Activated CD4-positive, alpha-beta memory T cell treated with anti-CD3 and anti-CD28 coated beads for 36 hours (primary cell): Measurements from ENCODE around the gene NLRX1. TPM values are rescaled to one million over a fixed set of nuclear protein-coding genes. Genes with fewer than 3 reads are reported as not detected.
"Not testable (repeated sequence)": the region's sequence is repeated elsewhere in the genome, so short reads cannot be mapped to it uniquely, and the experiment has no call there.

ENCODE experiments used
- CTCF ChIA-PET: fragments of 350-600 bp; sonication (Branson Sonifier 250); formaldehyde crosslinking; loops from one replicate; lab custom pipeline; 2021; ENCODE audit warnings: antibody characterized with exemption, inconsistent platforms; lab: Charles Lee
- POLR2A ChIA-PET: fragments of 350-600 bp; sonication (Branson Sonifier 250); formaldehyde crosslinking; loops from one replicate; lab custom pipeline; 2021; ENCODE audit warnings: antibody characterized with exemption; lab: Charles Lee
- DNase-seq: peaks from one replicate; pipeline ENCODE4 v3.0.0-alpha.2; 2020
- H3K27ac Mint-ChIP-seq: one replicate; pipeline ENCODE4 v1.8.0; 2021; ENCODE audit warnings: mixed read lengths
- H3K27me3 Mint-ChIP-seq: one replicate; pipeline ENCODE4 v1.8.0; 2021; ENCODE audit warnings: mixed read lengths
- H3K36me3 Mint-ChIP-seq: one replicate; pipeline ENCODE4 v1.8.0; 2021; ENCODE audit warnings: mixed read lengths
- H3K4me1 Mint-ChIP-seq: one replicate; pipeline ENCODE4 v1.8.0; 2021; ENCODE audit warnings: low read depth, mixed read lengths
- H3K4me3 Mint-ChIP-seq: one replicate; pipeline ENCODE4 v1.8.0; 2021; ENCODE audit warnings: mild to moderate bottlenecking, mixed read lengths
- H3K9me3 Mint-ChIP-seq: one replicate; pipeline ENCODE4 v1.8.0; 2021; ENCODE audit warnings: mixed read lengths
- intact Hi-C: fragments of 100-400 bp; cut with micrococcal nuclease; formaldehyde crosslinking; loops from one replicate; pipeline ENCODE4 v1.15.1; 2023
- total RNA-seq, 2 experiments: library from RNA; stranded (reverse); gene quantifications; one replicate each; pipeline ENCODE4 v1.2.3, GENCODE V29; 2021

Gene NLRX1
- total RNA-seq, 2 experiments from 2014 or later: 18.4 to 18.7 TPM

- Mint-ChIP-seq H3K4me1 (no peaks in the 10 kb centered on the region), H3K36me3 (no peaks in the 10 kb centered on the region), H3K9me3 (no peaks in the 10 kb centered on the region), H3K4me3 (no peak overlapping the region), H3K27ac (no peak overlapping the region), H3K27me3 (no peaks in the 10 kb centered on the region)
- CTCF ChIA-PET: interaction anchor here (0.6 kb wide), 1 partner anchor 13 kb away, joined by 4 read pairs; the partner anchor contains the start of gene NLRX1
- POLR2A ChIA-PET: interaction anchor here (1.5 kb wide), 1 partner anchor 13 kb away, joined by 4 read pairs; no protein-coding TSS in a partner anchor
- intact Hi-C loops: no loop called here
- peak; percentile 27 for DNase-seq
These were observed 12.6 kb upstream of the NLRX1 start for GRCh38 chr11:119155733-119156492.

GRCh38 chr11:119156496-119156895, 12.0 kb upstream of the NLRX1 start:
- Mint-ChIP-seq H3K9me3 (no peaks in the 10 kb centered on the region), H3K4me1 (no peaks in the 10 kb centered on the region), H3K27ac (no peak overlapping the region), H3K4me3 (no peak overlapping the region), H3K36me3 (no peaks in the 10 kb centered on the region), H3K27me3 (no peaks in the 10 kb centered on the region)
- ChIA-PET CTCF (interaction anchor here (4.1 kb wide), 1 partner anchor 13 kb away, joined by 19 read pairs; the partner anchor contains the start of gene NLRX1), POLR2A (interaction anchor here (1.5 kb wide), 1 partner anchor 13 kb away, joined by 4 read pairs; no protein-coding TSS in a partner anchor)
- no peak for DNase-seq
- intact Hi-C loops: no loop called here

GRCh38 chr11:119157063-119157462, 11.5 kb upstream of the NLRX1 start:
- Mint-ChIP-seq H3K4me1 (no peaks in the 10 kb centered on the region), H3K4me3 (no peak overlapping the region), H3K36me3 (no peaks in the 10 kb centered on the region), H3K9me3 (no peaks in the 10 kb centered on the region), H3K27ac (no peak overlapping the region), H3K27me3 (no peaks in the 10 kb centered on the region)
- intact Hi-C loops: no loop called here
- CTCF ChIA-PET: interaction anchor here (4.1 kb wide), 1 partner anchor 13 kb away, joined by 19 read pairs; the partner anchor contains the start of gene NLRX1
- POLR2A ChIA-PET: interaction anchor here (0.6 kb wide), 1 partner anchor 144 kb away, joined by 3 read pairs; no protein-coding TSS in a partner anchor
- DNase-seq: no peak

- no peak overlapping the region for H3K4me3 Mint-ChIP-seq
- no peak for DNase-seq
- H3K36me3 Mint-ChIP-seq: no peaks in the 10 kb centered on the region
- ChIA-PET CTCF (interaction anchor here (4.1 kb wide), 1 partner anchor 11 kb away, joined by 19 read pairs; the partner anchor contains the start of gene NLRX1), POLR2A (no interaction called here)
- no peaks in the 10 kb centered on the region for H3K9me3 Mint-ChIP-seq
- H3K27ac Mint-ChIP-seq: no peak overlapping the region
- H3K4me1 Mint-ChIP-seq: no peaks in the 10 kb centered on the region
- intact Hi-C loops: no loop called here
- H3K27me3 Mint-ChIP-seq: no peaks in the 10 kb centered on the region
These were observed 10.1 kb upstream of the NLRX1 start for GRCh38 chr11:119158467-119158866.

GRCh38 chr11:119160151-119160550, 8.4 kb upstream of the NLRX1 start:
- Mint-ChIP-seq H3K27me3 (no peaks in the 10 kb centered on the region), H3K4me1 (no peaks in the 10 kb centered on the region), H3K9me3 (no peaks in the 10 kb centered on the region), H3K27ac (no peak overlapping the region), H3K36me3 (no peaks in the 10 kb centered on the region), H3K4me3 (no peak overlapping the region)
- CTCF ChIA-PET: interaction anchor here (0.6 to 4.1 kb wide), 5 partner anchors 8 to 164 kb away, joined by 3 to 19 read pairs (median 3); partner anchors contain the start of gene NLRX1
- POLR2A ChIA-PET: interaction anchor here (1.2 kb wide), 1 partner anchor 9 kb away, joined by 3 read pairs; the partner anchor contains the start of gene NLRX1
- DNase-seq: no peak
- intact Hi-C loops: no loop called here

GRCh38 chr11:119161871-119162270, 6.7 kb upstream of the NLRX1 start:
- ChIA-PET CTCF (no interaction called here), POLR2A (no interaction called here)
- no peak for DNase-seq
- no peaks in the 10 kb centered on the region for H3K27me3 Mint-ChIP-seq
- H3K27ac Mint-ChIP-seq: no peak overlapping the region
- H3K9me3 Mint-ChIP-seq: no peaks in the 10 kb centered on the region
- H3K4me1 Mint-ChIP-seq: no peaks in the 10 kb centered on the region
- no peak overlapping the region for H3K4me3 Mint-ChIP-seq
- no peaks in the 10 kb centered on the region for H3K36me3 Mint-ChIP-seq
- intact Hi-C loops: no loop called here

- CTCF ChIA-PET: no interaction called here
- intact Hi-C loops: loop anchor here (5.0 kb wide), 2 partner anchors 64 to 156 kb away; partner anchors contain the start of gene DPAGT1
- no peak overlapping the region for H3K4me3 Mint-ChIP-seq
- no peaks in the 10 kb centered on the region for H3K27me3 Mint-ChIP-seq
- H3K4me1 Mint-ChIP-seq: peaks cover 11% of the 10 kb centered on the region
- POLR2A ChIA-PET: interaction anchor here (0.6 kb wide), 1 partner anchor 89 kb away, joined by 3 read pairs; no protein-coding TSS in a partner anchor
- no peaks in the 10 kb centered on the region for H3K36me3 Mint-ChIP-seq
- no peak overlapping the region for H3K27ac Mint-ChIP-seq
- no peaks in the 10 kb centered on the region for H3K9me3 Mint-ChIP-seq
- DNase-seq: no peak
These were observed 2.0 kb upstream of the NLRX1 start for GRCh38 chr11:119166368-119167076.

GRCh38 chr11:119167077-119167458, 1.5 kb upstream of the NLRX1 start:
- H3K36me3 Mint-ChIP-seq, H3K27ac Mint-ChIP-seq, H3K27me3 Mint-ChIP-seq, DNase-seq, H3K4me3 Mint-ChIP-seq, CTCF ChIA-PET, H3K9me3 Mint-ChIP-seq: not testable (repeated sequence)
- intact Hi-C loops: loop anchor here (5.0 kb wide), 2 partner anchors 65 to 155 kb away; partner anchors contain the start of gene DPAGT1
- POLR2A ChIA-PET: interaction anchor here (0.6 kb wide), 1 partner anchor 89 kb away, joined by 3 read pairs; no protein-coding TSS in a partner anchor
- peaks cover 11% of the 10 kb centered on the region for H3K4me1 Mint-ChIP-seq

GRCh38 chr11:119167933-119168332, 592 bp upstream of the NLRX1 start:
- DNase-seq: no peak
- POLR2A ChIA-PET: no interaction called here
- CTCF ChIA-PET: interaction anchor here (1.0 kb wide), 1 partner anchor 155 kb away, joined by 3 read pairs; no protein-coding TSS in a partner anchor
- Mint-ChIP-seq H3K27me3 (no peaks in the 10 kb centered on the region), H3K9me3 (no peaks in the 10 kb centered on the region), H3K36me3 (no peaks in the 10 kb centered on the region), H3K27ac (peak overlapping the region; percentile 23), H3K4me3 (peak overlapping the region; percentile 89), H3K4me1 (peaks cover 11% of the 10 kb centered on the region)
- intact Hi-C loops: loop anchor here (5.0 kb wide), 2 partner anchors 66 to 154 kb away; partner anchors contain the start of gene DPAGT1

GRCh38 chr11:119169282-119169719, 776 bp downstream of the NLRX1 start:
- Mint-ChIP-seq H3K36me3 (no peaks in the 10 kb centered on the region), H3K9me3 (no peaks in the 10 kb centered on the region), H3K27me3 (no peaks in the 10 kb centered on the region), H3K4me1 (peaks cover 11% of the 10 kb centered on the region), H3K4me3 (peak overlapping the region; percentile 89), H3K27ac (peak overlapping the region; percentile 82)
- intact Hi-C loops: loop anchor here (1.0 to 5.0 kb wide), 3 partner anchors 28 to 153 kb away; partner anchors contain the start of gene DPAGT1
- peak; percentile 69 for DNase-seq
- CTCF ChIA-PET: interaction anchor here (0.6 to 3.2 kb wide), 31 partner anchors 10 to 187 kb away, joined by 3 to 37 read pairs (median 4); partner anchors contain the start of genes DPAGT1, HINFP and HYOU1
- POLR2A ChIA-PET: interaction anchor here (0.6 to 1.5 kb wide), 9 partner anchors 9 to 102 kb away, joined by 3 to 6 read pairs (median 4); partner anchors contain the start of genes CBL, DPAGT1, HMBS and VPS11

- ChIA-PET POLR2A (no interaction called here), CTCF (interaction anchor here (1.3 kb wide), 1 partner anchor 110 kb away, joined by 5 read pairs; no protein-coding TSS in a partner anchor)
- no peaks in the 10 kb centered on the region for H3K36me3 Mint-ChIP-seq
- DNase-seq: no peak
- intact Hi-C loops: no loop called here
- peaks cover 19% of the 10 kb centered on the region for H3K4me1 Mint-ChIP-seq
- H3K27ac Mint-ChIP-seq: no peak overlapping the region
- H3K9me3 Mint-ChIP-seq: no peaks in the 10 kb centered on the region
- no peak overlapping the region for H3K4me3 Mint-ChIP-seq
- no peaks in the 10 kb centered on the region for H3K27me3 Mint-ChIP-seq
These were observed 4.0 kb downstream of the NLRX1 start for GRCh38 chr11:119172513-119172912.
